ENCODE results near the gene ZNF280B.

GRCh38 chr22:22512951-22513350 lies 4.4 kb upstream of the ZNF280B start:
- TF ChIP-seq EZH2 (IDR thresholded peaks at IDR 0.05; ENCODE audit: insufficient read depth, poor library complexity, severe bottlenecking) (no peak), EZH2phosphoT487 (IDR thresholded peaks at IDR 0.05; ENCODE audit: insufficient read depth, low read depth) (no peak)
